OCI-M2 (cell line): ENCODE data around the gene SAP25.

Experiments used
- DNase-seq: peaks from one replicate; lab custom pipeline; 2025; ENCODE audit not compliant: unreplicated experiment; lab: John Stamatoyannopoulos, UW

The SAP25 gene

DNA sequence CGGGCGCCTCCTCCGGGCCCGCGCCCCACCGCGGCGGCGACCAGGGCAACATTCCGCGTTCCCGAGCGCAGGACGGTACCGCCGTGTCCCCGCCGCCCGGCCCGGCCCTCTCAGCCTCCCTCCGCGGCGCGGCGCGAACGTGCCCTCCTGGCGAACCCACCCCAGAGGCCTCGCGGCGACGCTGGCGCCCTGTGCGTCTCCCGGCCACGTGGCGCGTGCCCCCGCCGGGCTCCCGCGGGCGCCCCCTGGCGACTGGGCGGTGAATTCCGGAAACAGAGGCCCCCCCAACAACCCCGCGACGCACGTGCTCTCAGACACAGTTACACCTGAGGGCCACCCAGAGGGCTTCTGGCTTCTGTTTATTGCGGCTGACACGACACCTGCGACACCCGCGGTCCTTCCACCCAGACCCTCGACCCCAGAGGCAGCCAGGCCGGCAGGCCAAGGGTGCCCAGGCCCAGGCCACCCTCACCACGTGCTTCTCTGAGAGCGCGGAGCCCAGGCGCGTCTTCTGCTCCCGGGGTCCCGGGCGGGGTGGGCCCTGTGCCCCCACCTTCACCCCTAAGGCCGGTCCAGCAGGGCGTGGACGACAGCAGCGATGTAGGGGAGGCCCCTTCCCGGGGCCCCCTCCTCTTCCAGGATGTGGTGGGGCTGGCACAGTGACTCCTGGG is at the start of gene SAP25:
Gene SAP25 (minus strand): TSS at position 210 of the 671 bp plus-strand sequence. CDS start 158 bp downstream, at position 52.
- no peak for DNase-seq

DNA sequence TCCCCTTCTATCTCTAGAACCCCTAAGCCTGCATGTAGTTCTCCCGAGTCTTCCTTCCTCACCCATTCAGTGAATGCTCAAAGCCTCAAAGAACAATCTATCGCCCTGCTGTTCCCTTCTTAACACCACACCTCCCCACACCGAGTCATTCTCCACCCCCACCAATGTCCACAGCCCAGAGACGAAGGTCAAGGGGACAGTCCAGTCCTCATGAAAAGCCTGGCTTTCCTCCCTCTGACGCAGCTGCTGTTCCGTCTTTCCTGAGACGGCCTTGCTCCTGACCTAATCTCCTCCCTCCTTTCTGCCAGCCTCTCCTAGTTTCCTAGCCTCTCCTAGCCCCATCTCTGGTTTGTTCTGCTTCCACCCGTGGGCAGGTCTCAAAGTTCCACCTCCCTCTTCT is 47.9 kb upstream of the SAP25 start:
- DNase-seq, result no peak

GRCh38 chr7:100620804-100621203 is 47.1 kb upstream of the SAP25 start:
- no peak for DNase-seq

DNA sequence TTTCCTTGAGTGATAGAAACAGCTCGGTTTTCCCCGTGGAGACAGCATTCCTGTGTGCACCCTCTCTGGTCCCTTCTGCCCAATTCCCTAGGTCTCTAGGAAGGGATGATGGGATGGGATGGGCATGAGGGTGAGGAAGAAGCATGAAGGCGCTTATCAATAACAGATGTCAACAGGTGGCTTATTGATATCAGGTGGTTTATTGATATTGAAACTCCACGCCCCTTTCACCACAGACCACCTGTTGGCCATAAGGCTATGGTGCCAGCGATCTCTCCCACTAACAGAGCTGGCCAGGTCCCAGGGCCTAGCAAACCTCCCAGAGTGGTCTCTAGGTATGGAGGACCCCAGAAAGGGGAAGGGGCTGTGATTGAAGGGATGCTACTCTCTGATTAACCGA is 46.5 kb upstream of the SAP25 start:
- no peak for DNase-seq

DNA sequence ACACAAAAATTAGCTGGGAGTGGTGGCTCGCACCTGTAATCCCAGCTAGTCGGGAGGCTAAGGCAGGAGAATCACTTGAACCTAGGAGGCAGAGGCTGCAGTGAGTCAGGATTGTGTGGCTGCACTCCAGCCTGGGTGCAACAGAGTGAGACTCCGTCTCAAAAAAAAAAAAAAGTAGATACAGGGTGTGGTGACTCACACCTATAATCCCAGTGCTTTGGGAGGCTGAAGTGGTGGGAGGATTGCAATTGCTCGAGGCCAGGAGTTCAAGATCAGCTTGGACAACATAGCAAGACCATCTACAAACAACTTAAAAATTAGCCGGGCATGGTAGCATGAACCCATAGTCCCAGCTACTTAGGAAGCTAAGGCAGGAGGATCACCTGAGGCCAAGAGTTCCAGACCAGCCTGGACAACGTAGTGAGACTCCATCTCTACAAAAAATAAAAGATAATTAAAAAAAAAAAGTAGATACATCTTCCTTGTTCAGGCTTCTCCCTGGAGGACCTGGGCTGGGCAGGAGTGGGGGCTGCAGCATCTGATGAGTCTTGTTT is 40.7 kb upstream of the SAP25 start:
- no peak for DNase-seq

GRCh38 chr7:100613412-100614175 is 39.9 kb upstream of the SAP25 start:
- no peak for DNase-seq

- no peak for DNase-seq
Observed at GRCh38 chr7:100612730-100613390, 39.2 kb upstream of the SAP25 start.

GRCh38 chr7:100611983-100612729 is 38.5 kb upstream of the SAP25 start, which contains the start of gene MOSPD3:
TSS of gene MOSPD3 (plus strand) at chr7:100612540. CDS start at chr7:100612792, 252 bp downstream.
- DNase-seq, result peak; percentile 91

GRCh38 chr7:100609958-100610357 is 36.3 kb upstream of the SAP25 start:
- DNase-seq, result no peak

DNA sequence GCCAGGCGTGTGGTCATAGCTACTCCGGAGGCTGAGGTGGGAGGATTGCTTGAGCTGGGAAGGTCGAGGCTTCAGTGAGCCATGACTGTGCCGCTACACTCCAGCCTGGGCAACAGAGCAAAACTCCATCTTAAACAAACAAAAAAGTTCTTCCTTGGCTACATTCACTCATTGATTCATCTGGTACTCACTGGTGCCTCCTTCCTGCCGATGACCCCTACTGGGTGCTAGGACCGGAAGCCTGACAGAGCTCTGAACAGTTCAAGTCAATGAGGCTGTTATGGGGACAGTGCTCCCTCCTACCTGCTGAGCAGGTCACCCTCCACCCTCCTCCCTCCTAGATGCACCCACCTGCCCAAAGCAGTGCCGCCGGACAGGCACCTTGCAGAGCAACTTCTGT is 33.4 kb upstream of the SAP25 start:
- no peak for DNase-seq

DNA sequence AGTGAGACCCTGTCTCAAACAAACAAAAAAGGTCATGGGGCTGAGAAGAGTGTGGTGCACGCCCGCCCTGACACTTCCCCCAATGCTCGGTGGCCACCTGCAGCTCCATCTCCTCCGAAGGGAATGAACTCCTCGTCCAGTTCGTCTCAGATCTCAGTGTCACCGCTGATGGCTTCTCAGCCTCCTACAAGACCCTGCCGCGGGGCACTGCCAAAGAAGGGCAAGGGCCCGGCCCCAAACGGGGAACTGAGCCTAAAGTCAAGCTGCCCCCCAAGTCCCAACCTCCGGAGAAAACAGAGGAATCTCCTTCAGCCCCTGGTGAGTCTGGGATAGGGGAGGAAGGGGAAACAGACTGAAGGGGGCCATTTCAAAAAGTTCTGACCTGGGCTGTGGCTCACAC is 32.6 kb upstream of the SAP25 start:
- DNase-seq, result no peak

DNA sequence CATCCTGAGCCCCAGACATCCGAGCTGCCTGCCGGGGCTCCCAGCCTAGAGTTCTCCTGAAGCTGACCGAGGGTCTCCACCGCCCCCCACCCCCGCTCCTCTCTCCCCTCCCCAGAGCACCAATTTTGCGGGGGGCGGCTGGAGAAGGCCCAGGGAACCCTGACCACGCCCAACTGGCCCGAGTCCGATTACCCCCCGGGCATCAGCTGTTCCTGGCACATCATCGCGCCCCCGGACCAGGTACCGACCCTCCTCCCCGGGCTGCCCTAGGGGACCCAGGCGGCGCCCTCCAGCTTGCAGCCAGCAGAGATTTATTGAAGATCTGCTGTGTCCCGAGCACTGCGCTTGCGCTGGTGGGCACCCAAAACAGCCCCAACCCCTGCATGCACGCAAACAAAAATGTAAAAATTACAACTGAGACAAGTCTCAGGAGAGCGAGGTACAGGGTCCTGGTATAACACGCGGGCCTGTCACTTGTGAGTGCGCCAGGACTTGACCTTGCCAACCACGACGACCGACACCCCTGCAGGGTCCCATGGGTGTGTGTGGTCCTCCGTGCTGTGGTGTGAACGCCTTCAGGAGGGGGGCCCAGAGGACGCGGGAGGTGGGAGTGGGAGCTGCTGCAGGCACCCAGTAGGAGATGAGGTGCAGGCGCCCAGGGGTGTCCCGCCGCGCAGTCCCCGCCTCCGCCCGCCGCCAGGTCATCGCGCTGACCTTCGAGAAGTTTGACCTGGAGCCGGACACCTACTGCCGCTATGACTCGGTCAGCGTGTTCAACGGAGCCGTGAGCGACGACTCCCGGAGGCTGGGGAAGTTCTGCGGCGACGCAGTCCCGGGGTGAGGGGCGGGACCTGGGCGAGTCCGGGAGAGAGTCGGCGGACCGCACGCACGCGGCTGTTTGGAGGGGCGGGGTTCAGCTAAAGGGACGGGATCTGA is 31.5 kb upstream of the SAP25 start:
- DNase-seq, result no peak

GRCh38 chr7:100604028-100604975 is 30.6 kb upstream of the SAP25 start:
- DNase-seq, result no peak

DNA sequence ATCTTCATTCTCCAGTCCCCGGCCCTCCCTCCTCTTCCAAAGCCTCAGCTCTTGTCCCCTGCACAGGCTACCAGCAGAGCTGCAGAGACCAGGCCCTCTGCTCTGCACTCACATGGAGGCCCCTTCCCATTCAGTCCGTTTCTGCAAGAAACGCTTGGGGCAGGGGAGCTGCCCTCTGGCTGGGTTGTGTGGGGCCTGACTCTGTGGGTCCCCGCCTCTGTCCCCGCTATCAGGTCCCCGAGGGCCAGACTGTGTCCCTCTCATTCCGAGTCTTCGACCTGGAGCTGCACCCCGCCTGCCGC is 30.0 kb upstream of the SAP25 start:
- no peak for DNase-seq

GRCh38 chr7:100602889-100603725 is 29.4 kb upstream of the SAP25 start:
- DNase-seq, result no peak

GRCh38 chr7:100600730-100601038 is 27.0 kb upstream of the SAP25 start:
- DNase-seq, result no peak

- DNase-seq, result no peak
Observed at GRCh38 chr7:100599911-100600729, 26.4 kb upstream of the SAP25 start.
